Stimulated activated CD8-positive, alpha-beta memory T cell treated with anti-CD3 and anti-CD28 coated beads, Interleukin-12 subunit alpha, Interleukin-12 subunit beta, amount 100 ng/mL, for 24 hours (primary cell): Measurements from ENCODE around the gene SELENOV.
A peak's percentile ranks its signal among the peaks of the same experiment; 100 is the strongest.

Source experiments
- DNase-seq: peaks from one replicate; pipeline ENCODE4 v3.0.0-alpha.2; 2020; ENCODE audit errors: extremely low read depth

The SELENOV gene

DNA sequence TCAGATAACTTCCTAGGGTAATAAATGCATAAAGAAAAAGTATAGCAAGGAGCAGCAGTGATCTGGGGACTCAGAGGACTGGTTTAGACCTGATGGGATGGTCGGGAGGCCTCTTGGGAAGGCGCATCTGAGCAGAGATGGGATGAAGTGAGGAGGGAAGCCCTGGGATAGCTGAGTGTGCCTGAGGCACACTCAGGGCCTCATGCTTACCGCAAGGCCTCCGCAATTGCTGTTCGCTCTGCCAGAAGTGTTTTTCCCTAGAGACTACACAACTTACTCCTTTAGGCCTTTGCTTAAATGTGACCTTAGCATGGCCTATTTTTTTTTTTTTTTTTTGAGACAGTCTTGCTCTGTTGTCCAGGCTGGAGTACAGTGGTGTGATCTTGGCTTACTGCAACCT lies 20.3 kb upstream of the SELENOV start:
- DNase-seq, result no peak

DNA sequence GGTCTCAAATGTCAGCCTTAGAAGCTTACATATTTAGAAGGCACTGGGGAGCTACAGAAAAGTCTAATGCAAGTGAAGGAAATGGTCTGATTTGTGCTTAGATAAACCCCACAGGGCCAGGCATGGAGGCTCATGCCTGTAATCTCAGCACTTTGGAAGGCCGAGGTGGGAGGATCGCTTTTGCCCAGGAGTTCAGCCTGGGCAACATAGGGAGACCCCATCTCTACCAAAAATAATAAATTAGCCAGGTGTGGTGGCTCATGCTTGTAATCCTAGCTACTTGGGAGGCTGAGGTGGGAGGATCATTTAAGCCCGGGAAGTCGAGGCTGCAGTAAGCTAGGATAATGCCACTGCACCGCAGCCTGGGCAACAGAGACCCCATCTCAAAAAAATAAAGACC lies 18.9 kb upstream of the SELENOV start:
- no peak for DNase-seq

DNA sequence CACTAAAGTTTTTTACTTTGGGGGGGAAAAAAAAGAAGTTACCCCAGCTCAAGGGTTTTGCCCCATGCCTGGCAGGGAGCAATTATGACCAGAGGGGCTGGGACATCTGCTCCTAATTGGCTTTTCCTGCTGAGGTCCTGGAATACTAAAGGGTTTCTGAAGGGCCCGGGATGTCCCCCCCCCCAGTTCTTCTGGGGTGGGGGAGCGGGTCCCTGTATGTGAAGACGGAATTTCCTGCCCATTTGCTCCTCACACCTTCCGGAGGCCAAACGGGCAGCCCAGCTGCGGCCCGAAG lies 17.3 kb upstream of the SELENOV start:
- no peak for DNase-seq

DNA sequence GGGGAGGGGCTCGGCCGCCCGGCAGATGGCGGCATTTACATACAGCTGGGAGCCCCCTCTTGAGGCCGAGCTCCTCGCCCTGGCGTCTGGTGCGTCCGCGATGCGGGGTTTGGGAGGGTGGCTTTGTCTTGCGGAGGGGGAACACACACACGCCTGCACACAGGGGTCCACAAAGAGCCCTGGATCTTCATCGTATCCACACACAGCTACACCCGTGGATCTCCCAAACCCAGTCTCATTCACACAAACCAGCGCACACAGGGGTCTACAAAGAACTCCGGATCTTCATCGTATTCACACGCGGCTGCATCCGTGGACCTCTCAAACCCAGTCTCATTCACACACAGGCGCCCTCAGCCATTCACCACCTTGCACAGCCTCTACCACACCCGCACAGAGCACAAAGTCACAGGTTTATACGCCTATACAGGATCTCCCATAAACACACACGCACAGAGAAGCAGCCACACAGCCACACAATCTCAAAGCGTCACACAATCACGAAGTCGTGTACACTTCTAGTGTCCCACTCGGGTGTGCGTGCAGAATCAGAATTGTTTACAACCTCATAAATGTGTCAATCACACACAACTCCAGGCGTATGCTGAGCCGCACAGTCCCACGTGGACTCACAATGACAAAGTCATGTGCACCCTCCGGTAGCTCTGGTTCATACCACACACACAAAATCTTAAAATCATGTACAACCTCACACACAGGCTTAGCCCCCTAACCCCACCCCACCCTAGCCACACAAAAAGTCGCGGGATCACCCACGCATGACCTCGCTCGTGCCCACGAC lies 16.7 kb upstream of the SELENOV start:
- DNase-seq, result no peak

DNA sequence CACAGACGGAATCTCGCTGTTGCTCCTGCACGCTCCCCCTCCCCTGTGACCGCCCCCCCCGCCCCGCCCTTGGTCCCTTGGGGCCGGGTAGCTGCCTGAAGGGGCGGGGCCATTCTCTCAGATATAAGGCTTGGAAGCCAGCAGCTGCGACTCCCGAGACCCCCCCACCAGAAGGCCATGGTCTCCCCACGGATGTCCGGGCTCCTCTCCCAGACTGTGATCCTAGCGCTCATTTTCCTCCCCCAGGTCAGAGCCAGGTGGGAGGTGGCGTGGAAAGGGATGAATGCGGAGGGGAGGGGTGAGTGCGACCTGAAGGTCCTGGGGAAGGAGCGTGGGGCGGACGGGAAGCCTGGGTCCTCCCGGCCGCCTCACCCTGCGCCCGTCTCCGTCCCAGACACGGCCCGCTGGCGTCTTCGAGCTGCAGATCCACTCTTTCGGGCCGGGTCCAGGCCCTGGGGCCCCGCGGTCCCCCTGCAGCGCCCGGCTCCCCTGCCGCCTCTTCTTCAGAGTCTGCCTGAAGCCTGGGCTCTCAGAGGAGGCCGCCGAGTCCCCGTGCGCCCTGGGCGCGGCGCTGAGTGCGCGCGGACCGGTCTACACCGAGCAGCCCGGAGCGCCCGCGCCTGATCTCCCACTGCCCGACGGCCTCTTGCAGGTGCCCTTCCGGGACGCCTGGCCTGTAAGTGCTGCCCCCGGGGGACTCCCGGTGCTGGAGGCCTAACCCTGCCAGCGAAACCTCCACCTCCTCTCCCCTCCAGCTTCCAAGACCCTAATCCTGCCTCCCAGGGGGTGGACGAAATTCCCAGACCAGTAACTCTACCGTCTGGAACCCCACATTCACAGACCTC lies 15.9 kb upstream of the SELENOV start, which contains the start of gene DLL3:
Gene DLL3 (plus strand): TSS at position 150 of the 845 bp plus-strand sequence. CDS start 28 bp downstream, at position 178.
- DNase-seq, result no peak

DNA sequence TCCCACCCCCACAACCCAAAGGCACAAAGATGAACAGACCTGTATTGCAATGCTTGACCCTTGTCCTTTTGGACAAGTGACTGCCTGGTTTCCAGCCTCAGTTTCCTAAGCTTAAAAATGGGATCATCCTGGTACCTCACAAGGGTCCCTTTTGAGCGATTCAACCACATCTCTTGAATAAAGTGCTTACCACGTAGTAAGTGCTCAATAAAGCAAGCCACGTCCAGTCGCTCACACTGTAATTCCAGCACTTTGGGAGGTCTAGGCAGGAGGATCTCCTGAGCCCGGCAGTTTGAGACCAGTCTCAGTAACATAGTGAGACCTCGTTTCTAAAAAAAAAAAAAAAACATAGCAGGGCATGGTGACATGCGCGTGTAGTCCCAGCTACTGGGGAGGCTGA lies 15.0 kb upstream of the SELENOV start:
- DNase-seq, result no peak

DNA sequence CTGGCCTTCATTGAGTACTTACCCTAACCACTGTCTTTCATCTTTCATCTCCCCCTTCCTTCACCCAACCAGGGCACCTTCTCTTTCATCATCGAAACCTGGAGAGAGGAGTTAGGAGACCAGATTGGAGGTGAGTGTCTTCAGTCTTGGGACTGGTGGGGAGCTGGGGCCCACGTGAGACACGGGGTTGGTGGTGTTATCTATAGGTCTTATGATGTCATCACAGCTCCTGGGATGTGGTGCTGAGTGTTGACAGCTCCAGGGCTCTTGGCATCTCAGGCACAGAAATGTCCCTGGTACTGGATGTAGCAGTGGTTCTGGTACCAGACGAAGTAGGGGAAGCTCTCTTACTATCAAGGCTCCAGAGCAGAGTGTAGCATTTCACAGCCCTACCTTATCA lies 14.4 kb upstream of the SELENOV start:
- DNase-seq, result no peak

DNA sequence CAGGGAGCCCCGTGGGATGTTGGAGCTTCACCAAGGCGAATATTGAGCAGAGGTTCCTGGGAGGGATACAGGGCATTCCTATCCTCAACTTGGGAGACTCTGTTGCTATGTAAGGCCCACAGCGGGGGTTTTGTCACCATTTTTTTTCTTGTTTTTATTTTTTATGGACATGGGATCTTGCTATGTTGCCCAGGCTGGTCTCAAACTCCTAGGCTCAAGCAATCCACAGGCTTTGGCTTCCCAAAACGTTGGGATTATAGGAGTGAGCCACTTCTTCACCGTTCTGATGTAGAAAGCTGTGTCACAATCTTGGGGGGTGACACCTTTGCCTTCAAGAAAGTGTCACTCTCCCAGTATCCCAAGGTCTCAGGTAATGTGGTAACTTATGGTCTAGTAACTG lies 13.6 kb upstream of the SELENOV start:
- DNase-seq, result no peak

DNA sequence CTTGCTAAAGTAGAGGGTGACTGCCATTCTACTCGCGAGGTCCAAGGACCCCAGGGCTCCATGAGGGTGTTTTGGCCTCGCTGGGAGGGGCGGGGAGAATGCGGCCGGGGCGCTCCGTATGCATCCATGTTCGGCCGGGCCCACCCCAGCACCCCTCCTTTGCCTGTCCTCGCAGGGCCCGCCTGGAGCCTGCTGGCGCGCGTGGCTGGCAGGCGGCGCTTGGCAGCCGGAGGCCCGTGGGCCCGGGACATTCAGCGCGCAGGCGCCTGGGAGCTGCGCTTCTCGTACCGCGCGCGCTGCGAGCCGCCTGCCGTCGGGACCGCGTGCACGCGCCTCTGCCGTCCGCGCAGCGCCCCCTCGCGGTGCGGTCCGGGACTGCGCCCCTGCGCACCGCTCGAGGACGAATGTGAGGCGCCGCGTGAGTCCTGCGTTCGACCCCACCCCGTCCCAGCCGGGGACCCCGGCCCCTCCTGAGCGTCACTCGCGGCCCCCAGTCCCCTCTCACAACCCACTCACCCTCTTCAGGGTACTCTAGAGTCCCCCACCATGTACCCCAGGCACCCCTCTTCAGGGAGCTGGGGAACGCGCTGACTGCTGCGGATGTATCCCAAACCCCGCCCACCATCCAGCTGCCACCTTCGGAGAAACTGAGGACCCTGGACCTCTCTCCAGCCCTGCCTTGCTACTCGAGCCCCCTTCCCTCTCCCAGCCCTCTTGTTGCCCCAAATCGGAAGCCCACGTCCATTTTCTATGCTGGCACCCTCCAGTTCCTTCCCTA lies 12.1 kb upstream of the SELENOV start:
- DNase-seq, result peak; percentile 38

DNA sequence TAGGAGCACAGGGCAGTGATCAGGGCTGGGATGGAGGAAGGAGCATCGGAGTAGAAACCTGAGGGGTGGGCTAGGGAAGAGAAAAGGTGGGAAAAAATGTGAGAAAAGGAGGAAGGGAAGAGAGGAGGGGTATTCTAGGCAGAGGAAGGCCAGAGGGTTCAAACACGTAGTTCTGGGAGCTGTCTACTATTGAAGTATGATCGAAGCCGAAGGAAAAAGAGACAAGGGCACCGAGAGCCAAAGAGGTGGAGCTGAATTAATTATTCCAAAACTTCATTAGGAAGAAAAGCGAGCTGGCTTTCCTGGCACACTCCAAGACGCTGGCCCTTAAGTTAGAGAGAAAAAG lies 8.4 kb upstream of the SELENOV start:
- no peak for DNase-seq

DNA sequence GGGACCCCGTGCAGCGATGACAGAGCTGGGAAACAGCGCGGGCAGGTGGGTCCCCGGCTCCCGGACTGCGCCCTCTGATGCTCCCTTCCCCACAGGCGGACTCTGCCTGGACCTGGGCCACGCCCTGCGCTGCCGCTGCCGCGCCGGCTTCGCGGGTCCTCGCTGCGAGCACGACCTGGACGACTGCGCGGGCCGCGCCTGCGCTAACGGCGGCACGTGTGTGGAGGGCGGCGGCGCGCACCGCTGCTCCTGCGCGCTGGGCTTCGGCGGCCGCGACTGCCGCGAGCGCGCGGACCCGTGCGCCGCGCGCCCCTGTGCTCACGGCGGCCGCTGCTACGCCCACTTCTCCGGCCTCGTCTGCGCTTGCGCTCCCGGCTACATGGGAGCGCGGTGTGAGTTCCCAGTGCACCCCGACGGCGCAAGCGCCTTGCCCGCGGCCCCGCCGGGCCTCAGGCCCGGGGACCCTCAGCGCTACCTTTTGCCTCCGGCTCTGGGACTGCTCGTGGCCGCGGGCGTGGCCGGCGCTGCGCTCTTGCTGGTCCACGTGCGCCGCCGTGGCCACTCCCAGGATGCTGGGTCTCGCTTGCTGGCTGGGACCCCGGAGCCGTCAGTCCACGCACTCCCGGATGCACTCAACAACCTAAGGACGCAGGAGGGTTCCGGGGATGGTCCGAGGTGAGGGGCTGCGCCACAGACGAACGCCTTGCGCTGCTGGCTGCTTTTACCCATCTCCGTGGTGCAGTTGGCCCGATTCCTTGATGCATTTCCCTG lies 7.8 kb upstream of the SELENOV start:
- DNase-seq, result peak; percentile 42

DNA sequence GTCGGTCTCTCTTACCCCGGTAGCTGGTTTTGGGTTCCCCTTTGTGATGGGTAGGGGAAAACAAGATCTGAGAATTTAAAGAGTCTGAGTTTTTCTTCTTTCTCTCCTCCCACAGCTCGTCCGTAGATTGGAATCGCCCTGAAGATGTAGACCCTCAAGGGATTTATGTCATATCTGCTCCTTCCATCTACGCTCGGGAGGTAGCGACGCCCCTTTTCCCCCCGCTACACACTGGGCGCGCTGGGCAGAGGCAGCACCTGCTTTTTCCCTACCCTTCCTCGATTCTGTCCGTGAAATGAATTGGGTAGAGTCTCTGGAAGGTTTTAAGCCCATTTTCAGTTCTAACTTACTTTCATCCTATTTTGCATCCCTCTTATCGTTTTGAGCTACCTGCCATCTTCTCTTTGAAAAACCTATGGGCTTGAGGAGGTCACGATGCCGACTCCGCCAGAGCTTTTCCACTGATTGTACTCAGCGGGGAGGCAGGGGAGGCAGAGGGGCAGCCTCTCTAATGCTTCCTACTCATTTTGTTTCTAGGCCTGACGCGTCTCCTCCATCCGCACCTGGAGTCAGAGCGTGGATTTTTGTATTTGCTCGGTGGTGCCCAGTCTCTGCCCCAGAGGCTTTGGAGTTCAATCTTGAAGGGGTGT lies 7.1 kb upstream of the SELENOV start:
- DNase-seq, result no peak

DNA sequence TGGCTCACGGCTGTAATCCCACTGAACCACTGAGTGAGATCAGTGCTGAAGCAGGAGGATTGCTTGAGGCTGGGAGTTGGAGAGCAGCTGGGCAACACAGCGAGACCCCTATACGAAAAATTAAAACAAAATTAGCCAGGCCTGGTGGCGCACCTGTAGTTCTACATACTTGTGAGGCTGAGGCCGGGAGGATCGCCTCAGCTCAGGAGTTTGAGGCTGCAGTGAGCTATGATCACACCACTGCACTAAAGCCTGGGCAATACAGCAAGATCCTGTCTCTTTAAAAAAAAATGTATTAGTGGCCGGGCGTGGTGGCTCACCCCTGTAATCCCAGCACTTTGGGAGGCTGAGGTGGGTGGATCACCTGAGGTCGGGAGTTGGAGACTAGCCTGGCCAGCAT lies 6.3 kb upstream of the SELENOV start:
- no peak for DNase-seq

DNA sequence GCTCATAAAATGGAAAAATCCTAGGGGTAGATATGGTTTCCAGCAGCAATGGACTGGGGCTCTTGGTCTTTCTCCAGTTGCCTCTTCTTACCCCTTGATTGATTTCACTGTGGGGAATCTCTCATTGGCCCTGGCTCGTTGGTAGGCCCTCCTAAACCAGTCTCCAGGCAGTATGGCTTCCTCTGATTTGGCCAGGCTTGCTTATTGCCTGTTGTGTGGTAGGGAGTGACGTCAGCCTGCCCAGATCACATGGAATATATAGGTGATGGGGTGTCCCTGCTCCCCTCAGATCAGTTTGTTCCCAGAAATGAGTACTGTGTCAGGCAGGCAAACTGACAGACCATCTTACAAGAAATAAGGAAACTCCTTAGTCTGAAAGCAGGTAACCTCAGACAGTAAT lies 5.7 kb upstream of the SELENOV start:
- no peak for DNase-seq

DNA sequence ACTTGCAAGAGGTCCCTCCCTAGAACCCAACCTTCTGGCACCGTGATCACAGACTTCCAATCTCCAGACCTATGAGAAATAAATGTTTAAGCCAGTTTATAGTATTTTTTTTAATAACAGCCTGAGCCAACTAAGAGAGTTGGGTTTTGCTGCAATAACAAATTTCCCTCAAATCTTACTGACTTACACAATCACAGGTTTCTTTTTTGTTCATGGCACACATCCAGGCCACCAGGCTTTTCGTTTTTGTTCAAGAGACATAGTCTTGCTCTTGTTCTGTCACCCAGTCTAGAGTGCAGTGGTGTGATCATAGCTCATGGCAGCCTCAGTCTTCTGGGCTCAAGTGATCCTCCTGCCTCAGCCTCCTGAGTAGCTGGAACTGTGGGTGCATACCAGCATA lies 2.0 kb upstream of the SELENOV start:
- no peak for DNase-seq

DNA sequence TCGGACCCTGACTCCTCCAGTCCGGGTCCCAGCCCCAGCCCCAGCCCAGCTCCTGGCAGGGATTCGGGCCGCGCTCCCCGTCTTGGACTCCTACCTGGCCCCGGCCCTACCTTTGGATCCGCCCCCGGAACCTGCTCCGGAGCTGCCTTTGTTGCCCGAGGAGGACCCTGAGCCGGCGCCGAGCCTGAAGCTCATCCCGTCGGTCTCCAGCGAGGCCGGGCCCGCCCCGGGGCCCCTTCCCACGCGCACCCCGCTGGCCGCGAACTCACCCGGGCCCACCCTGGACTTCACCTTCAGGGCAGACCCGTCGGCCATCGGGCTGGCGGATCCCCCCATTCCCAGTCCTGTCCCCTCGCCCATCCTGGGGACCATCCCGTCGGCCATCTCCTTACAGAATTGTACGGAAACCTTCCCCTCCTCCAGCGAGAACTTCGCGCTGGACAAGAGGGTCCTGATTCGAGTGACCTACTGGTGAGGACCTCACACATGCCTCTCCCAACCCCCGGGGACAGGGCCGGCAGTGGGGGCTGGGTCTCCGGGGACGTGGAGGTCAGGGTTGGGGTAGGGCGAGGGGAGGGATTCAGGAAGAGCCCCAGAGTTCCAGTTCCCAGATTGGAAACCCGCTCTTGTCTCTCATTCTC lies 732 bp downstream of the SELENOV start:
- DNase-seq, result no peak

DNA sequence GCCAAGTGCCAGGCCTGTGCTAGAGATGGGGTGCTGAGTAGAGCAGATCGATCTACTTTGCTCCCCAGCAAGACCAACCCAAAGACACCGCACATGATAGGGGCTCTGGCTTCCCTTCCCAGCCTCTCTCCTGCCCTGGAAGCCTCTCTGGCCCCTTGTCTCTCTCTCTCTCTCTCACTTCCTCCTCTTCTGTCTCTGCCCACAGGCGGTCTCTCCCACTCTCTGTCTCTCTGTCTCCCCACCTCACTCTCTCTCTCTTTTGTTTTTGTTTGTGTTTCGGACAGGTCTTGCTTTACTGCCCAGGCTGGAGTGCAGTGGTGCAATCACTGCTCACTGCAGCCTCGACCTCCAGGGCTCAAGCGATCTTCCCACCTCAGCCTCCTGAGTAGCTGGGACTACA lies 1.3 kb downstream of the SELENOV start:
- no peak for DNase-seq

DNA sequence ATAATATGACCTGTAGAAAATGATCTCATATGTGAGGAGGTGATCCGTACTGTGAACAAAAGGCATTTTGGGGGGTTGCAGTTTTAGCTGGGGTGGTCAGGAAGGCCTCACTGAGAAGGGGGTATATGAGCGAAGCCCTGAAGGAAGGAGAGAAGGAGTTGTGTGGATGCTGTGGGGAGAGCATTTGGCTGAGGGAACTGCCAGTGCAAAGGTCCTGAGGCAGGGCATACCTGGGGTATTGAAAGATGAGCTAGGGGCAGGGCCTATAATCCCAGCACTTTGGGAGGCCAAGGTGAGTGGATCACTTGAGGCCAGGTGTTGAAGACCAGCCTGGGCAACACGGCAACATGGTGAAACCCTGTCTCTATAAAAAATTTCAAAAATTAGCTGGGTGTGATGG lies 2.5 kb downstream of the SELENOV start:
- DNase-seq, result no peak

DNA sequence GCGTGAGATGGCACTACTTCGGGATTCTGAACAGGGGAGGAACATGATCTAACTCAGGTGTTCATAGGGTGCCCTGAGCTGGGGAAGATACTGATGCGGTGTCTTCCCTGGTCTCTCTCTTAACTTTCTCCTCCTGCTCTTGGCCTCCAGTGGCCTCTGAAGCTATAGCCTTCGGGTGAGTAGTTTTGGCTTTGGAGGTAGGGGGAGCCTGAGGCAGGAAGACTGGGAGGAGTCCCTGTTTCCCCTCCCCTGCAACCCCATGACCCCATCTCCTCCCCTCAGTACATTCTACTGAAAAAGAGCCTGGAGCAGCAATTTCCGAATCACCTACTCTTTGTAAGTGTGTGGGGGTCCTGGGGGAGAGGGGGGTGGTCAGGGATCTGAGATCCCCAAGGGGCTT lies 3.5 kb downstream of the SELENOV start:
- no peak for DNase-seq

DNA sequence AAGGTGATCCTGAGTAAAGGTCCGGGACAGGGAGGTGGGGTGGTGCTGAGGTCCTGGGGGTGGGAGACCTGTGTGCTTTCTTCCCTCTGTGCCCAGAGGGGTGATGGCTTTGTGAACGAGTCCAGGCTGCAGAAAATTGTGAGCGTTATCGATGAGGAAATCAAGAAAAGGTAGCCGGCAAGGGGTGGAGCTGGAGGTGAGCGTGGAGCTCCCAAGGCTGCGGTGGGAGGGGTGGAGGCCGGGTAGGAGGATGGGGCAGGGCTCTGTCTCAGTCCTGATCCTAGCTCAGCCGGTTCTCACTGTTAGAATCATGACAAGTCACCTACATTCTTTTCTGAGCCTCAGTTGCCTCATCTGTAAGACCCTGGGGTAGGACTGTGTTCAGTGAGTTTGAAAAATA lies 4.0 kb downstream of the SELENOV start:
- no peak for DNase-seq
